Caco-2 (cell line): Measurements from ENCODE around the gene PNPLA7. TPM values are rescaled to one million over a fixed set of nuclear protein-coding genes. Genes with fewer than 3 reads are reported as not detected.

ENCODE experiments used
- BruUV-seq: library from RNA; stranded (reverse); fragments of 400-500 nt; replicated peaks from 2 replicates; lab custom pipeline; 2021; lab: Mats Ljungman, UMichigan
- CTCF ChIA-PET: fragments of 300-600 bp; sonication (Branson Sonifier 250); formaldehyde crosslinking; loops from one replicate; lab custom pipeline; 2022; ENCODE audit warnings: antibody characterized with exemption; lab: Charles Lee
- POLR2A ChIA-PET: fragments of 300-600 bp; sonication (Branson Sonifier 250); formaldehyde crosslinking; loops from one replicate; lab custom pipeline; 2022; ENCODE audit warnings: antibody characterized with exemption; lab: Charles Lee
- DNase-seq, 2 experiments: peaks; one replicate each; pipeline versions ENCODE4 v3.0.0 to v3.0.0-alpha.2; 2020 to 2022
- H3K27me3 ChIP-seq: replicated peaks from 2 replicates; pipeline ENCODE4 v1.6.0; 2011; ENCODE audit warnings: low read length; ENCODE audit not compliant: control insufficient read depth, insufficient read depth
- H3K36me3 ChIP-seq: 2 replicates; pipeline ENCODE4 v1.5.1; 2011; ENCODE audit warnings: low read length; ENCODE audit not compliant: control insufficient read depth, insufficient read depth
- H3K4me1 ChIP-seq: fragments of 250-450 bp; sonication (Bioruptor Pico); 2 replicates; pipeline ENCODE4 v1.5.1; 2020; ENCODE audit warnings: mild to moderate bottlenecking
- H3K4me3 ChIP-seq: 2 replicates; pipeline ENCODE4 v1.5.1; 2011; ENCODE audit warnings: low read depth, mild to moderate bottlenecking, control low read depth, low read length
- H3K9me3 ChIP-seq: fragments of 250-450 bp; sonication (Bioruptor Pico); 2 replicates; pipeline ENCODE4 v1.5.1; 2020; ENCODE audit warnings: mild to moderate bottlenecking, moderate library complexity
- H3K27ac Mint-ChIP-seq: one replicate; pipeline ENCODE4 v1.8.0; 2022; ENCODE audit warnings: mixed read lengths; ENCODE audit not compliant: unreplicated experiment
- H3K27me3 Mint-ChIP-seq: one replicate; pipeline ENCODE4 v1.8.0; 2022; ENCODE audit warnings: mixed read lengths; ENCODE audit not compliant: insufficient read depth, unreplicated experiment
- H3K36me3 Mint-ChIP-seq: one replicate; pipeline ENCODE4 v1.8.0; 2022; ENCODE audit warnings: mild to moderate bottlenecking, mixed read lengths; ENCODE audit not compliant: insufficient read depth, unreplicated experiment
- H3K4me1 Mint-ChIP-seq: one replicate; pipeline ENCODE4 v1.8.0; 2022; ENCODE audit warnings: low read depth, mixed read lengths; ENCODE audit not compliant: unreplicated experiment
- H3K4me3 Mint-ChIP-seq: one replicate; pipeline ENCODE4 v1.8.0; 2022; ENCODE audit warnings: mild to moderate bottlenecking, moderate library complexity, mixed read lengths; ENCODE audit not compliant: unreplicated experiment
- H3K9me3 Mint-ChIP-seq: one replicate; pipeline ENCODE4 v1.8.0; 2022; ENCODE audit warnings: mixed read lengths; ENCODE audit not compliant: unreplicated experiment
- intact Hi-C: fragments of 100-400 bp; cut with micrococcal nuclease; formaldehyde crosslinking; loops from one replicate; pipeline ENCODE4 v1.10.0; 2022; ENCODE audit not compliant: unreplicated experiment
- total RNA-seq: library from RNA; stranded (reverse); gene quantifications from 2 replicates; pipeline ENCODE4 v1.2.3, GENCODE V29; 2022
- TF ChIP-seq, protein P1 (sequence below), 2 experiments: fragments of 200-600 bp in 1 of 2; IDR thresholded peaks; 1 replicate in 1 of 2; 2 replicates in 1 of 2; pipeline versions ENCODE4 v1.5.1 to v1.8.0; 2011 to 2022; ENCODE audit warnings: antibody characterized with exemption in 1 of 2, control low read depth in 1 of 2, inconsistent platforms in 1 of 2, low read depth in 1 of 2, low read length in 1 of 2, mild to moderate bottlenecking in 1 of 2, moderate library complexity in 1 of 2; ENCODE audit not compliant: insufficient read depth in 1 of 2, severe bottlenecking in 1 of 2, unreplicated experiment in 1 of 2

PNPLA7 gene
- total RNA-seq, 1 experiment from 2014 or later, result 1.8 TPM

DNA sequence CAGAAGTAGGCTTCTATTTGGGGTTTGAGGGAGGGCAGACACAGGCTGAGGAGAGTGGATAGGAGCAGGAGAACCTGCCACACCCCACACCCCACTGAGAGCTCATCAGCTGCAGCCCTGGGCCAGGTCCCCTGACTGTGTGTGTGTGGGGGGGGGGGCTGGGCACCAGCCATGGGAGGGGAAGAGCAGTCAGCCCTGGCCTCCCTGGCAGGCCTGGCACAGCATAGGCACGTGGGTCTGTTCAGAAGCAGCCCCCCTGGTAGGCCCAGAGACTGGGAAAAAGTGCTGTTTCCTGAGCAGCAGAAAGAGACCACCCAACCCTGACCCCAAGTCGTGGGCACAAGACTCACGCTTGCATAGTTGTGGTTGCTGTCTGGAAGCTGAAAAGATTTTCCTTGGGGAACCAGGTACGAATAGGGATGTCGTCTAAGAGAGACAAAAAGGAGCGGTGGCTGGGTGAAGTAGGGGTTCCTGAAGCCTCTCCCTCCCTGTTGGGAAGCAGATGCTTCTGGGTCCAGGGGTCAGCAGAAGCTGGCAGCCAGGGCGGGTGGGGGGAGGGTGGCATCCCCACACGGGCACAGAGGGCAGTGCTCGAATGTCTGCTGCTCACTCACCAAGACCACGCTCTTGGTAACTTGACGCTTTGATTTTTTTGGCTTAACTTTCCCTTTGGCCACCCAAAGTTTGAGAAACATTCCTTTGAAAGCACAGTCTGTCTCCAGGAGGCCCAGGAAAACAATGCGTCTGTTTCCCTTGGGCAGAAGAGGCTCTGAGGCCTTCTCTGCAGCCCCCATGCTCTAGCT lies 93.9 kb downstream of the PNPLA7 start:
- H3K27me3 Mint-ChIP-seq, result no peaks in the 10 kb centered on the region
- no peak overlapping the region for H3K27ac Mint-ChIP-seq
- DNase-seq, result no peak
- Histone ChIP-seq H3K27me3 (no peaks in the 10 kb centered on the region), H3K4me3 (no peak overlapping the region), H3K9me3 (no peaks in the 10 kb centered on the region; the same call in 1 of the 2 replicates), H3K4me1 (peaks cover 12% of the 10 kb centered on the region), H3K36me3 (peaks cover 8% of the 10 kb centered on the region)
- BruUV-seq, result no TSS peak
- CTCF ChIA-PET, result no interaction called here
- no peaks in the 10 kb centered on the region for H3K9me3 Mint-ChIP-seq
- peaks cover 35% of the 10 kb centered on the region for H3K36me3 Mint-ChIP-seq
- intact Hi-C loops, result no loop called here
- TF ChIP-seq, protein P1, sequence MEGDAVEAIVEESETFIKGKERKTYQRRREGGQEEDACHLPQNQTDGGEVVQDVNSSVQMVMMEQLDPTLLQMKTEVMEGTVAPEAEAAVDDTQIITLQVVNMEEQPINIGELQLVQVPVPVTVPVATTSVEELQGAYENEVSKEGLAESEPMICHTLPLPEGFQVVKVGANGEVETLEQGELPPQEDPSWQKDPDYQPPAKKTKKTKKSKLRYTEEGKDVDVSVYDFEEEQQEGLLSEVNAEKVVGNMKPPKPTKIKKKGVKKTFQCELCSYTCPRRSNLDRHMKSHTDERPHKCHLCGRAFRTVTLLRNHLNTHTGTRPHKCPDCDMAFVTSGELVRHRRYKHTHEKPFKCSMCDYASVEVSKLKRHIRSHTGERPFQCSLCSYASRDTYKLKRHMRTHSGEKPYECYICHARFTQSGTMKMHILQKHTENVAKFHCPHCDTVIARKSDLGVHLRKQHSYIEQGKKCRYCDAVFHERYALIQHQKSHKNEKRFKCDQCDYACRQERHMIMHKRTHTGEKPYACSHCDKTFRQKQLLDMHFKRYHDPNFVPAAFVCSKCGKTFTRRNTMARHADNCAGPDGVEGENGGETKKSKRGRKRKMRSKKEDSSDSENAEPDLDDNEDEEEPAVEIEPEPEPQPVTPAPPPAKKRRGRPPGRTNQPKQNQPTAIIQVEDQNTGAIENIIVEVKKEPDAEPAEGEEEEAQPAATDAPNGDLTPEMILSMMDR (IDR thresholded peaks at IDR 0.05; ENCODE audit: insufficient read depth in 1 of 2, low read depth in 1 of 2, low read length in 1 of 2, severe bottlenecking in 1 of 2, unreplicated experiment in 1 of 2), result no peak
- H3K4me3 Mint-ChIP-seq, result peak overlapping the region; percentile 2
- no peaks in the 10 kb centered on the region for H3K4me1 Mint-ChIP-seq
- POLR2A ChIA-PET, result interaction anchor here (0.5 kb wide), 1 partner anchor 15 kb away, joined by 4 read pairs; the partner anchor contains the start of gene ENTPD8

DNA sequence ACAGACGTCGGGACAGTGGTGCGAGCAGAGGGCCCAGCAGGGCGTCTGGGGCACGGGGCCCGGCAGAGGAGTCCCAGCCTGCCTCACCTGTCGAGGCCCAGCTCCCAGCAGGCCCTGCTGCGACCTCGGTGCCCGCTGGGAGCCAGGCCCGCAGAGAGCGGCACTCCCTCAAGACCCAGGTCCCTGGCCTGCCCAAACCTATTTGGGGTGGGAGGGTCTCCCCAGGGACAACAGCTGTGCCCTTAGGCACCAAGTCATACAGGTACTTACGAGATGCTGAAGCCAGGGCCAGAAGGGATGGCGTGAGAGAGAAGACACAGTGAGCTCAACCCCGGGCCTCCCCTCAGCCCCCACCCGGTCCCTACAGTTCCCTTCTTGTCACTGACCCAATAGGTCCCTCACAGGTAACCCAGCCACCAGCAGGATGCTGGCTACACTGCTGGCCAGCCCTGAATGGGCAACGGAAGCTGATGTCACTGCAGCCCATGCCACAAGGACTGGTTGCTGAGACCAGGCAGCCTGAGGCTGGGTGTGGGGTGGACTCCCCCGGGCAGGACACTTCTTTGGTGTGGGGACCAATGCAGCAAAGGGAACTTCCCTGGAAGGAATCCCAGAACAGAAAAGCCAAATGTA lies 94.7 kb downstream of the PNPLA7 start:
- H3K9me3 Mint-ChIP-seq, result no peaks in the 10 kb centered on the region
- POLR2A ChIA-PET, result no interaction called here
- Histone ChIP-seq H3K36me3 (peaks cover 8% of the 10 kb centered on the region), H3K4me1 (peaks cover 12% of the 10 kb centered on the region), H3K9me3 (no peaks in the 10 kb centered on the region; the same call in 1 of the 2 replicates), H3K27me3 (no peaks in the 10 kb centered on the region), H3K4me3 (no peak overlapping the region)
- DNase-seq, result no peak
- TF ChIP-seq, protein P1 (IDR thresholded peaks at IDR 0.05; ENCODE audit: insufficient read depth in 1 of 2, low read depth in 1 of 2, low read length in 1 of 2, severe bottlenecking in 1 of 2, unreplicated experiment in 1 of 2), result no peak
- H3K4me1 Mint-ChIP-seq, result no peaks in the 10 kb centered on the region
- no TSS peak for BruUV-seq
- H3K36me3 Mint-ChIP-seq, result peaks cover 39% of the 10 kb centered on the region
- no peak overlapping the region for H3K27ac Mint-ChIP-seq
- CTCF ChIA-PET, result interaction anchor here (0.8 kb wide), 1 partner anchor 14 kb away, joined by 5 read pairs; no protein-coding TSS in a partner anchor
- intact Hi-C loops, result no loop called here
- H3K27me3 Mint-ChIP-seq, result no peaks in the 10 kb centered on the region
- H3K4me3 Mint-ChIP-seq, result peak overlapping the region; percentile 2

DNA sequence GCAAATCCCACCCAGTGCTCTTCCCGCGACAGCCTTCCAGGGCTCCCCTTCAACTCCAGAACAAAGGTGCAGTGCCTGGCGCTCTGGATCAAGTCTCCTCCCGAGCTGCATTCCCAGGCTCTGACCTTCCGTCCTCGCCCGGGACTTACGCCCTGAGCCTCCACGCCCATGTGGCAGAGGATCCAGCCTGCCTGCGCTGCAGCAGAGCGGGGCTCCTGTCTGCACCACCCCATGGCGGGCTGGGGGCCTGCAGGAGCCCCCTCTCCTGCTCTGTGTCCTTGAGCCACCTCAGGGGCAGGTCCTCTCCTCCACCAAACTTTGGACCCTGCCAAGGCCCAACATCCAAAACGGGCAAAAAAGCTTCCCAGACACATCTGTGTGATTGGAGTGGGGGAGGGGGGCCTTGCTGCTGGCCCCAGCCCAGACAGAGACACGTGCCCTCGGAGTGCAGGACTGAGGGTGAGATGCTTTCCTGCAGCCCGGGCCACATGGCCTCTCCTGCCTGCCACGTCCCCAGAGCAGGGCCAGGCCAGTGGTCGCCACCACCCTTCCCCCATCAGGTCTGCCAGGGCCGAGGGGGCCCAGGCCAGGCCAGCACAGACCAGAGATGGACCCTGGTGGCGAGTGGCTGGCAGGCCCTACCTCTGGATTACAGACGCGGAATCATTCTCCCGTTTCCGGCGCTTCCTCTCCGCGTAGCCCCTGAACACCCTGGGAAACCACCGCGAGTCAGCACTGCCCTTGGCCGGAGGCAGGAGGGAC lies 95.4 kb downstream of the PNPLA7 start:
- Histone ChIP-seq H3K4me3 (no peak overlapping the region), H3K36me3 (peaks cover 8% of the 10 kb centered on the region), H3K27me3 (no peaks in the 10 kb centered on the region), H3K4me1 (peaks cover 10% of the 10 kb centered on the region), H3K9me3 (no peaks in the 10 kb centered on the region; the same call in 1 of the 2 replicates)
- peaks cover 46% of the 10 kb centered on the region for H3K36me3 Mint-ChIP-seq
- CTCF ChIA-PET, result interaction anchor here (0.8 kb wide), 1 partner anchor 13 kb away, joined by 5 read pairs; no protein-coding TSS in a partner anchor
- no peak overlapping the region for H3K27ac Mint-ChIP-seq
- TF ChIP-seq, protein P1 (IDR thresholded peaks at IDR 0.05; ENCODE audit: insufficient read depth in 1 of 2, low read depth in 1 of 2, low read length in 1 of 2, severe bottlenecking in 1 of 2, unreplicated experiment in 1 of 2), result no peak
- no peaks in the 10 kb centered on the region for H3K27me3 Mint-ChIP-seq
- POLR2A ChIA-PET, result no interaction called here
- H3K9me3 Mint-ChIP-seq, result no peaks in the 10 kb centered on the region
- intact Hi-C loops, result no loop called here
- no peaks in the 10 kb centered on the region for H3K4me1 Mint-ChIP-seq
- no TSS peak for BruUV-seq
- no peak for DNase-seq
- H3K4me3 Mint-ChIP-seq, result no peak overlapping the region
